ENCODE results near the gene USPL1.

USPL1 gene

GRCh38 chr13:30705680-30706079 is 88.0 kb downstream of the USPL1 start:
- no peak for DNase-seq (ENCODE audit: extremely low read depth, low read depth)
- no peak for TF ChIP-seq CTCF (IDR thresholded peaks at IDR 0.05; ENCODE audit: low read depth, low read length, missing control alignments)

GRCh38 chr13:30708541-30708940 is 90.8 kb downstream of the USPL1 start:
- TF ChIP-seq CTCF (IDR thresholded peaks at IDR 0.05; ENCODE audit: low read depth, low read length, missing control alignments), result no peak
- H3K4me3 ChIP-seq (replicated peaks; ENCODE audit: low read depth, low read length), result no peak overlapping the region
- DNase-seq (ENCODE audit: extremely low read depth, low read depth), result no peak

More at GRCh38 chr13:30705680-30706079, 88.0 kb downstream of the USPL1 start:
- H3K4me3 ChIP-seq (replicated peaks; ENCODE audit: low read depth, low read length), result no peak overlapping the region

Data from HFF-Myc (cell line).